Left colon (tissue), 2 donors: ENCODE data around the gene SECTM1. TPM values are rescaled to one million over a fixed set of nuclear protein-coding genes. Genes with fewer than 3 reads are reported as not detected.
A peak's percentile ranks its signal among the peaks of the same experiment; 100 is the strongest.
"Not testable (repeated sequence)": the region's sequence is repeated elsewhere in the genome, so short reads cannot be mapped to it uniquely, and the experiment has no call there.

ENCODE experiments used
- ATAC-seq: fragments of 200-7000 bp; cut with Tn5 transposase; one replicate; pipeline ENCODE4 v1.9.1; 2020; ENCODE audit warnings: mild to moderate bottlenecking, moderate library complexity
- DNase-seq, 2 donors: peaks; one replicate each; pipeline ENCODE4 v3.0.0-alpha.2; 2020
- intact Hi-C, 2 donors: fragments of 100-400 bp; cut with DNase I in 1 of 2; cut with micrococcal nuclease in 1 of 2; formaldehyde crosslinking; loops; one replicate each; pipeline versions ENCODE4 v1.11.2 to v1.14.0; 2022; cut with DNase I, micrococcal nuclease
- total RNA-seq, 2 donors: library from RNA; stranded (reverse); fragmentation: NEBNext Ultra II Directional; extraction: Animal tissue kit (Norgen Biotek cat#: 25700); gene quantifications; one replicate each; pipeline ENCODE4 v1.2.1, GENCODE V29; 2021
- donor health status: DM: no; HTN: no; CAD: no.
- donor health status: DM: yes; HTN: yes; CAD: no.

SECTM1 gene
- total RNA-seq, 2 donors from 2014 or later, result 78.5 to 127 TPM

DNA sequence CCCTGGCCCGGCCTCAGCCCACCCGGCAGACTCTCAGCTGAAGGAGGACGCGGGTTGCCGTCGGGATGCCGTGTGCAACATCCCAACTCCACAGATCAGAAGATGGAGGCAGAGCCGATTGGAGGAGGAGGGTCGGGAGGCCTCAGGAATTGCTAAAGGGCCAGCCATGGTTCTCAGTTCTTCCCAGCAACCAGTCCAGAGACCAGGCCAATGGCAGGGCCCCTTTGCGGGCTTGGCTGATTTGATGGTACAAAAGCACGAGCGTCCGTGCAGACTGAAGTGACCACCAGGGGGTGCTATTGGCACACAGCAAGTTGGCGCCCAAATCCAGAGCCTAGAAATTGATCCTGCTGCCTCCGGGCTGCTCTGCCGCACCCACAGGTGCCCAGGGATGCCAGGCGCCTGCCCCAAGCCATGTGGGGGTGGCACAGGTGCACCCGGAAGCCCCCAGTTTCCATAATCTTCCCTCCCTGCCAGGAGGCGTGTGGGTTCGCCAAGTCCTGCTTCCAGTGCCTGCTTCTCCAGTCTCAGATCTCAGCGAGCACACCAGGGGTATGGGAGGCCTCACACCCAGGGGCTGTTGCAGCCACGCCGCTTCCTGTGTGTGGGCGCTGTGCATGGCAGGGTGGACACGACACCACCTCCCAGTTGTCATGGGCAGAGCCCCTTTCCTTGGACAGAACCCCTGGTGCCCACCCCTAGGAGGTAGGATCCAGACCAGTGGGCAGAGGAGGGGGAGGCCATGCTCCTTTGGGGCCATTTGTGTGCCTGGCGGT, 18.3 kb upstream of the SECTM1 start:
- peak; percentile 75 to 91 for DNase-seq
- intact Hi-C loops, result loop anchor here (5.0 to 10.0 kb wide), 3 partner anchors 60 to 423 kb away; no protein-coding TSS in a partner anchor
- ATAC-seq, result peak; percentile 83

GRCh38 chr17:82351254-82351712, 17.7 kb upstream of the SECTM1 start:
- DNase-seq (no peak), ATAC-seq (peak; percentile 9)
- intact Hi-C loops, result loop anchor here (5.0 to 10.0 kb wide), 3 partner anchors 61 to 424 kb away; no protein-coding TSS in a partner anchor

DNA sequence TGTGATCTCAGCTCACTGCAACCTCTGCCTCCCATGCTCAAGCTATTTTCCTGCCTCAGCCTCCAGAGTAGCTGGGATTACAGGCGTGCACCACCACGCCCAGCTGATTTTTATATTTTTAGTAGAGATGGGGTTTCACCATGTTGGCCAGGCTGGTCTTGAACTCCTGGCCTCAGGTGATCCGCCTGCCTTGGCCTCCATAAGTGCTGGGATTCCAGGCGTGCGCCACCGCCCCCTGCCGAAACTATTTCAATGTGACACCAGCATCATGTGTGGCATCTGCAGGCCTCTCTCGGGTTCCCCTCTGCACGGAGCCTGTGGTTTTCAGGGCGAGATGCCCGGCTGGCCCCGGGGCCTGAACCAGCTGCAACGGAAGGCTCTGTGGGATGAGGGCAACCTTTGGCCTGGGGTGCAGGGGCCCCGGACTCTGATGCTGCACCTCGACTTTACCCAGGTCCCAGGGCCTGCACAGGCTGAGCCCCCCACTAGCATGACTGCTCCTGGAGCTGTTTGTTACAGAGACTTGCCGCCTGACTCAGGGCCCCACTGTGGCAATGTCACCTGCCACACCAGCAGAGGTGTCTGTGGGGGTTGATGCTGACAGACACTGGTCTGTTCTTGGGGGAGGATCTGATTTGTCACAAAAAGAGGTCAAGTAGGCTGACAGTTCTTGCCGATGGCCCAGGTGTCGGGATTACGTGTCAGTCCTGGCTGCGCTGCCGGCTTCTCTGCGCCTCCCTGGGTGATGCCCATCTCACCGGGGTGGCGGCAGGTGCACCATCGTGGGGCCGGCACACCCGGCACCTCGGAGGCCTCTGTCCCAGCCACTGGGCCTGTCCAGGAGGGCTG, 16.8 kb upstream of the SECTM1 start:
- intact Hi-C loops, result loop anchor here (5.0 to 10.0 kb wide), 3 partner anchors 62 to 424 kb away; no protein-coding TSS in a partner anchor
- peak in 1 of 2 donors; percentile 57 for DNase-seq
- no peak for ATAC-seq

GRCh38 chr17:82349287-82349701, 15.7 kb upstream of the SECTM1 start:
- DNase-seq (no peak), ATAC-seq (no peak)
- intact Hi-C loops, result no loop called here

- ATAC-seq, result no peak
- intact Hi-C loops, result no loop called here
These were observed 15.3 kb upstream of the SECTM1 start for GRCh38 chr17:82348866-82349265.

GRCh38 chr17:82348434-82348833, 14.9 kb upstream of the SECTM1 start:
- no peak for ATAC-seq
- no peak for DNase-seq
- intact Hi-C loops, result no loop called here

More at GRCh38 chr17:82348866-82349265, 15.3 kb upstream of the SECTM1 start:
- no peak for DNase-seq

GRCh38 chr17:82347994-82348393, 14.4 kb upstream of the SECTM1 start:
- ATAC-seq, intact Hi-C loops, DNase-seq: not testable (repeated sequence)

- intact Hi-C loops, result no loop called here
- DNase-seq (peak in 1 of 2 donors; percentile 39), ATAC-seq (peak; percentile 64)
These were observed 13.1 kb upstream of the SECTM1 start for GRCh38 chr17:82346342-82347300.

DNA sequence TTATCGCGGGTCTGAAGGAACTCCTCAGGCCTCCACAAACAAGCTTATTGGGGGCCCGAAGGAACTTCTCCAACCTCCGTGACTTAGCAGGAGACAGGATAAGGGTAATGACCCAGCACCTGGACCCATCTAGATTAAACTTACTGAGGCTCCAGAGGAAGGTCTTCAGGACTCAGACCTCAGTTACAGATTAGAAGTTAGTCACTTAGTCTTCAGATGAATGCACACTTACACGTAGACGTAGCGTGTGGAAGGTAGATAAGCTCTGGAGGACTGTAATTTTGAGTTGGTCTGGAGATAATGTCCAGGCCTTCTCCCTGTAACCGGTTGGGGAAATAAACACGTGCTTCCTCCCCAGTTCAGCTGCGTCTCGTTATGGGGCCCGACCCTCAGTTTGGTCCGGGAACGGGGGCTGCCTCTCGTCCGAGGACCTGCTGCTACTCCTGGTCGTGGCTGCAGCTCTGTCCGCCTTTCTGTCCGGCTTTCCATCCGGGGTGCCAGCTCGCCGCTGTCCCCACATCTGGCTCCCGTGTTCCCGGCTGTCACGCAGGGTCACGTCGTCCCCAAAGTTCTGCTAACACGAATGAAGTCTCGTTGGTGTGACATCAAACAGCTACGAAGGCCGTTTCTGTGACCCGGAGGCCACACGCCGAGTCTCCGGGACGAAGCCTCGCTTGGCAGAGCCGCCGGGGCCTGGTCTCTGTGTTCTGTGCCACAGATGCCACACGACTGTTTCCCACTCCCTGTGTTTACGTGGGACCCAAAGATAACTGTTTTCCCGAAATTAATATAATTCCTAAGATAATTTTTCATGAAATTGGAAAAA, 11.8 kb upstream of the SECTM1 start:
- ATAC-seq (no peak), DNase-seq (no peak)
- intact Hi-C loops, result no loop called here

GRCh38 chr17:82344175-82344907, 10.8 kb upstream of the SECTM1 start:
- ATAC-seq, result peak; percentile 38
- intact Hi-C loops, result no loop called here
- DNase-seq, result peak in 1 of 2 donors; percentile 26

DNA sequence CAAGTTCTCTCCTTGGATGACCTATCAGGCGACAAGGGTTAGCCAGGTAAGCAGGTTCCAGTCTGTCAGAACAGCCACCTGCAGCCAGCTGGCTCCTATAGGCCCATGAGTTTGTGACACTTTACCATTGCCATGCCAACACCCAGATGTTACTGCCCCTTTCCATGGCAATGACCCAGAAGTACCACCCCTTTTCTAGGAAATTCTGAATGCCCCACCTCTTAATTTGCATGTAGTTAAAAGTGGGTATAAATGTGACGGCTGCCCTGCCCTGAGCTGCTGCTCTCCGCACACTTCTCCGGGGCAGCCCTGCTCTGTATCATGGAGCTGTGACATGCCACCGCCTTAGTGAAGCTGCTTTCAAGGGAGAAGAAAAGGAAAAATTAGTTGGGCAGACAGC, 10.0 kb upstream of the SECTM1 start:
- ATAC-seq (no peak), DNase-seq (no peak)
- intact Hi-C loops, result no loop called here

DNA sequence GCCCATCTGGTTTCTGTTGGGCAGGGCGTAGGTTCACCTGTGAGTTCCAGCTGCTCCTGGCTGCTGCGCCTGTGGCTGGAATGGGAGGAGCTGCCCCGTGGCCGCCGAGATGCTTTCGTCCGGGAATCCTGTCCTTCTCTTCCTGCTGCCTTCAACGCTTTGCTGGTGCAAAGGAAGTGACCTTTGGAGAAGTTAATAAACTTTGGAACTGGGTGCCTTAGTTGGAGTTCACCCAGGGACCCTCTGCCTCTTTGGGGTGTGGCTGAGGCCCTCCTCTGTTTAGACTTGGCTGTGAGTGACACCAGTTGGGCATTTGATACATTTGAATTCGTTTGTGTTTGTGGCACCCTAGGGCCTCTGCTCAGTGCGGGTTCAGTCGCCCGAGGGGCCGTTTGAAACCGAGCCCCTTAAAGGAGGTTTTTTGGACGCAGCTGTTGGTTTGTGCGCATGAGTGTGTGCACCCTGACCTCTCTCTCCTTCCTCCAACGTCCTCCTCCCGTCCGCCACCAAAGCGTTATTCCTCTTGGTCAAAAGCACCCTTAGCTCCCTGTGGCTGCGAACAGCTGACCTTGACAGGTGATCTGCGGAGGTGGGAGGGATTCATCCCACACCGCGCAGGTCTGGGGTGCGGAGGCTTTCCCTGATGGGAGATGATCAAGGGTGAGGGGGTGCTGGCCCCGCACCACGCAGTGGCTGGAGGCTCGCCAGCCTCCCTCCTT, 9.0 kb upstream of the SECTM1 start:
- ATAC-seq (no peak), DNase-seq (no peak)
- intact Hi-C loops, result no loop called here

DNA sequence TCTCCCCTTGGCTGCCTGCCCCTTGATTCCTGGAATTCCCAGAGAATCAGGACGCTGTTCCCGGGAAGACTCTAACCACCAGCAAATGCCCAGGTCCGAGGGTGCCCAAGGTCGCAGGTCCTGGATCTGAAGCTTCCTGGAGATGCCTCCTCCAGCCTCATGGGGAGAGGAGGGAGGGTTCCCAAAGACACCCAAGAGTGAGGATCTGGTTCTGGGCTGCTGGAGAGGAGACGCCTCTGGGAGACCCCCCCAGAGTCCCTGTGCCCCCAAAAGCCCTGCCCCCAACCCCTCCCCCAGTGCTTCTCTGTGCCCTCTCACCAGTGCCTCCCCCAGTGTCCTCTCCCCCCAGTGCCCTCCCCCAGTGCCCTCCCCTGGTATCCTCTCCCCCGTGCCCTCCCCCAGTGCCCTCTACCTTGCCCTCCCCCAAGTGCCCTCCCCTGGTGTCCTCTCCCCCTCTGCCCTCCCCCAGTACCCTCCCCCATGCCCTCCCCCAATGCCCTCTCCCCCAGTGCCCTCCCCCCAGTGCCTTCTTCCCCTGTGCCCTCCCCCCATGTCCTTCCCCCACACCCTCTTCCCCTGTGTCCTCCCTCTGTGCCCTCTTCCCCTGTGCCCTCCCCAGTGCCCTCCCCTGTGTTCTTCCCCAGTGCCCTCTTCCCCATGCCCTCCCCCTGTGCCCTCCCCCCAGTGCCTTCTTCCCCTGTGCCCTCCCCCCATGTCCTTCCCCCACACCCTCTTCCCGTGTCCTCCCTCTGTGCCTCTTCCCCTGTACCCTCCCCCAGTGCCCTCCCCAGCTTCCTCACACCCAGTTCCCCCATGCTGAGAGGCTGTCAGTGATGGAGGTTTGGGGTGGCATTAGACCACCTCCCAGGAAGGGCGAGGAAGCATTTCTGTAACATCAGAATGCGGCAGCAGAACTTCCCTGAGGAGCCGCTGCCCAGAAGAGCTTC, 6.3 kb upstream of the SECTM1 start:
- intact Hi-C loops, result no loop called here
- no peak for DNase-seq
- ATAC-seq, result peak; percentile 22

- DNase-seq (peak; percentile 66 to 77), ATAC-seq (peak; percentile 82)
- intact Hi-C loops, result no loop called here
These were observed 5.5 kb upstream of the SECTM1 start for GRCh38 chr17:82338858-82339633.
